OCI-LY7 (cell line): ENCODE results near the gene STRADA.

ENCODE experiments used
- EZH2phosphoT487 ChIP-seq: fragments of 200-600 bp; sonication (generic); IDR thresholded peaks from 2 replicates; pipeline ENCODE4 v1.6.1; 2018; ENCODE audit warnings: low read depth, borderline replicate concordance, mild to moderate bottlenecking, mixed run types, antibody characterized with exemption, low read length, moderate library complexity, mixed read lengths
- TF ChIP-seq, protein P1 (sequence below): fragments of 200-600 bp; sonication (generic); conservative IDR thresholded peaks from 2 replicates; pipeline ENCODE4 v1.5.1; 2014; ENCODE audit warnings: mild to moderate bottlenecking, antibody characterized with exemption, low read length, moderate library complexity, mixed read lengths

DNA sequence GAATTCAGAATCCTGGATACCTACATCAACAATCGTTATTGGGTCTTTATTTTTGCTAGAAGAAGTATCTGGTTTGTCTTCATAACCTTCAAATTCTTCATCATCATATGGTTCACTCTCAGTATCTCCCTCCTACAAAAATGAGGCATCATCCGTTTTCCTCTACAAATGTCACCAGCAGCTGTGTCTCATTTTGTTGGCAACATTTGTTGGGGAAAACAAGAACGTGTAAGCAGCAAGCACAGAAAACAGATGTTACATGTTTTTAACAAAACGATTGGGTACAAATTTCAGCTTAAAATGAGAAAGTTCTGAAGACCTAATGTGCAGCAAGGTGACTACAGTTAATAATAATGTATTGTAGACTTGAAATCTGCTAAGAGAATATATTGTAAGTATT, 23.1 kb upstream of the STRADA start:
- TF ChIP-seq, protein P1, sequence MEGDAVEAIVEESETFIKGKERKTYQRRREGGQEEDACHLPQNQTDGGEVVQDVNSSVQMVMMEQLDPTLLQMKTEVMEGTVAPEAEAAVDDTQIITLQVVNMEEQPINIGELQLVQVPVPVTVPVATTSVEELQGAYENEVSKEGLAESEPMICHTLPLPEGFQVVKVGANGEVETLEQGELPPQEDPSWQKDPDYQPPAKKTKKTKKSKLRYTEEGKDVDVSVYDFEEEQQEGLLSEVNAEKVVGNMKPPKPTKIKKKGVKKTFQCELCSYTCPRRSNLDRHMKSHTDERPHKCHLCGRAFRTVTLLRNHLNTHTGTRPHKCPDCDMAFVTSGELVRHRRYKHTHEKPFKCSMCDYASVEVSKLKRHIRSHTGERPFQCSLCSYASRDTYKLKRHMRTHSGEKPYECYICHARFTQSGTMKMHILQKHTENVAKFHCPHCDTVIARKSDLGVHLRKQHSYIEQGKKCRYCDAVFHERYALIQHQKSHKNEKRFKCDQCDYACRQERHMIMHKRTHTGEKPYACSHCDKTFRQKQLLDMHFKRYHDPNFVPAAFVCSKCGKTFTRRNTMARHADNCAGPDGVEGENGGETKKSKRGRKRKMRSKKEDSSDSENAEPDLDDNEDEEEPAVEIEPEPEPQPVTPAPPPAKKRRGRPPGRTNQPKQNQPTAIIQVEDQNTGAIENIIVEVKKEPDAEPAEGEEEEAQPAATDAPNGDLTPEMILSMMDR = no peak
- no peak for TF ChIP-seq EZH2phosphoT487
